Measurements from ENCODE around the gene SGCE.

Gene SGCE

DNA sequence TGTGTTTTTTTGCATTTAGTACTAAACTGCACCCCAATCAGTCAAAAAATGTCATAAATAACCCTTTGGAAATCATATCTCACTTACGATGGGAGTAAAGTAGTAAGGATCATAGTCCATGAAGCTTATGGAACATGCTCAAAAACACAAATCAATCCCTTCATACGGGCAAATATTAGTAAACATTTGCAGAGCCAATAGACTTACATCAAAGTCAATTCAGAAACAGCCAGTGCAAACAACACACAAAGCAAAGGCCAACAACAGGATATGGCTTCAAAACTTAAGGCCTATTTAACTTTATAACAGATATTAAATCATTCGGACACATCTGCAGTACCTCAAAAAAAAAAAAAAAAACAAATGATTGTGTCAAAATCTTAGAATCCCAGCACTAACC, 32.1 kb downstream of the SGCE start (continued):
- TF ChIP-seq, protein P1, sequence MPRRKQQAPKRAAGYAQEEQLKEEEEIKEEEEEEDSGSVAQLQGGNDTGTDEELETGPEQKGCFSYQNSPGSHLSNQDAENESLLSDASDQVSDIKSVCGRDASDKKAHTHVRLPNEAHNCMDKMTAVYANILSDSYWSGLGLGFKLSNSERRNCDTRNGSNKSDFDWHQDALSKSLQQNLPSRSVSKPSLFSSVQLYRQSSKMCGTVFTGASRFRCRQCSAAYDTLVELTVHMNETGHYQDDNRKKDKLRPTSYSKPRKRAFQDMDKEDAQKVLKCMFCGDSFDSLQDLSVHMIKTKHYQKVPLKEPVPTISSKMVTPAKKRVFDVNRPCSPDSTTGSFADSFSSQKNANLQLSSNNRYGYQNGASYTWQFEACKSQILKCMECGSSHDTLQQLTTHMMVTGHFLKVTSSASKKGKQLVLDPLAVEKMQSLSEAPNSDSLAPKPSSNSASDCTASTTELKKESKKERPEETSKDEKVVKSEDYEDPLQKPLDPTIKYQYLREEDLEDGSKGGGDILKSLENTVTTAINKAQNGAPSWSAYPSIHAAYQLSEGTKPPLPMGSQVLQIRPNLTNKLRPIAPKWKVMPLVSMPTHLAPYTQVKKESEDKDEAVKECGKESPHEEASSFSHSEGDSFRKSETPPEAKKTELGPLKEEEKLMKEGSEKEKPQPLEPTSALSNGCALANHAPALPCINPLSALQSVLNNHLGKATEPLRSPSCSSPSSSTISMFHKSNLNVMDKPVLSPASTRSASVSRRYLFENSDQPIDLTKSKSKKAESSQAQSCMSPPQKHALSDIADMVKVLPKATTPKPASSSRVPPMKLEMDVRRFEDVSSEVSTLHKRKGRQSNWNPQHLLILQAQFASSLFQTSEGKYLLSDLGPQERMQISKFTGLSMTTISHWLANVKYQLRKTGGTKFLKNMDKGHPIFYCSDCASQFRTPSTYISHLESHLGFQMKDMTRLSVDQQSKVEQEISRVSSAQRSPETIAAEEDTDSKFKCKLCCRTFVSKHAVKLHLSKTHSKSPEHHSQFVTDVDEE (CRISPR knock-in tag; IDR thresholded peaks at IDR 0.05): no peak

- no peak for TF ChIP-seq ZNF8 (CRISPR knock-in tag; IDR thresholded peaks at IDR 0.05)
- TF ChIP-seq BACH2 (CRISPR knock-in tag; IDR thresholded peaks at IDR 0.05; ENCODE audit: borderline replicate concordance): no peak
- TF ChIP-seq, protein P2, sequence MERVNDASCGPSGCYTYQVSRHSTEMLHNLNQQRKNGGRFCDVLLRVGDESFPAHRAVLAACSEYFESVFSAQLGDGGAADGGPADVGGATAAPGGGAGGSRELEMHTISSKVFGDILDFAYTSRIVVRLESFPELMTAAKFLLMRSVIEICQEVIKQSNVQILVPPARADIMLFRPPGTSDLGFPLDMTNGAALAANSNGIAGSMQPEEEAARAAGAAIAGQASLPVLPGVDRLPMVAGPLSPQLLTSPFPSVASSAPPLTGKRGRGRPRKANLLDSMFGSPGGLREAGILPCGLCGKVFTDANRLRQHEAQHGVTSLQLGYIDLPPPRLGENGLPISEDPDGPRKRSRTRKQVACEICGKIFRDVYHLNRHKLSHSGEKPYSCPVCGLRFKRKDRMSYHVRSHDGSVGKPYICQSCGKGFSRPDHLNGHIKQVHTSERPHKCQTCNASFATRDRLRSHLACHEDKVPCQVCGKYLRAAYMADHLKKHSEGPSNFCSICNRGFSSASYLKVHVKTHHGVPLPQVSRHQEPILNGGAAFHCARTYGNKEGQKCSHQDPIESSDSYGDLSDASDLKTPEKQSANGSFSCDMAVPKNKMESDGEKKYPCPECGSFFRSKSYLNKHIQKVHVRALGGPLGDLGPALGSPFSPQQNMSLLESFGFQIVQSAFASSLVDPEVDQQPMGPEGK (CRISPR knock-in tag; IDR thresholded peaks at IDR 0.05; ENCODE audit: borderline replicate concordance): no peak
- TF ChIP-seq PPARA (CRISPR knock-in tag; IDR thresholded peaks at IDR 0.05; ENCODE audit: borderline replicate concordance): no peak
- no peak for TF ChIP-seq CSDC2 (CRISPR knock-in tag; IDR thresholded peaks at IDR 0.05)
- TF ChIP-seq OSR1 (CRISPR knock-in tag; IDR thresholded peaks at IDR 0.05): no peak
- TF ChIP-seq, protein P3, sequence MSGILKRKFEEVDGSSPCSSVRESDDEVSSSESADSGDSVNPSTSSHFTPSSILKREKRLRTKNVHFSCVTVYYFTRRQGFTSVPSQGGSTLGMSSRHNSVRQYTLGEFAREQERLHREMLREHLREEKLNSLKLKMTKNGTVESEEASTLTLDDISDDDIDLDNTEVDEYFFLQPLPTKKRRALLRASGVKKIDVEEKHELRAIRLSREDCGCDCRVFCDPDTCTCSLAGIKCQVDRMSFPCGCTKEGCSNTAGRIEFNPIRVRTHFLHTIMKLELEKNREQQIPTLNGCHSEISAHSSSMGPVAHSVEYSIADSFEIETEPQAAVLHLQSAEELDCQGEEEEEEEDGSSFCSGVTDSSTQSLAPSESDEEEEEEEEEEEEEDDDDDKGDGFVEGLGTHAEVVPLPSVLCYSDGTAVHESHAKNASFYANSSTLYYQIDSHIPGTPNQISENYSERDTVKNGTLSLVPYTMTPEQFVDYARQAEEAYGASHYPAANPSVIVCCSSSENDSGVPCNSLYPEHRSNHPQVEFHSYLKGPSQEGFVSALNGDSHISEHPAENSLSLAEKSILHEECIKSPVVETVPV (CRISPR knock-in tag; IDR thresholded peaks at IDR 0.05): no peak
- TF ChIP-seq ZC3H10 (CRISPR knock-in tag; IDR thresholded peaks at IDR 0.05): no peak
- no peak for TF ChIP-seq ZFP30 (CRISPR knock-in tag; IDR thresholded peaks at IDR 0.05)
- no peak for TF ChIP-seq SNAI2 (CRISPR knock-in tag; IDR thresholded peaks at IDR 0.05)
- no peak for TF ChIP-seq ISL1 (CRISPR knock-in tag; IDR thresholded peaks at IDR 0.05)
- TF ChIP-seq, protein P1 (CRISPR knock-in tag; IDR thresholded peaks at IDR 0.05): no peak
- peak; percentile 29; the same call in 2 of the 3 replicates for ATAC-seq
Measured at GRCh38 chr7:94621120-94621519, 34.8 kb downstream of the SGCE start.

- ATAC-seq: peak; percentile 100
Measured at GRCh38 chr7:94620703-94621118, 35.2 kb downstream of the SGCE start.

More at GRCh38 chr7:94620703-94621118, 35.2 kb downstream of the SGCE start:
- TF ChIP-seq, protein P2 (CRISPR knock-in tag; IDR thresholded peaks at IDR 0.05; ENCODE audit: borderline replicate concordance): 0 out of 2 replicates have a peak, but pooled peaks have one; percentile 33
- TF ChIP-seq ZNF8 (CRISPR knock-in tag; IDR thresholded peaks at IDR 0.05): no peak; the same call in 1 of the 2 replicates
- peak; percentile 75 for TF ChIP-seq ISL1 (CRISPR knock-in tag; IDR thresholded peaks at IDR 0.05)
- peak; percentile 57; the same call in 1 of the 2 replicates for TF ChIP-seq POU6F1 (CRISPR knock-in tag; IDR thresholded peaks at IDR 0.05; ENCODE audit: borderline replicate concordance, low read depth)
- TF ChIP-seq ZNF70 (CRISPR knock-in tag; IDR thresholded peaks at IDR 0.05): no peak
- 0 out of 2 replicates have a peak, but pooled peaks have one; percentile 77 for TF ChIP-seq SNAI2 (CRISPR knock-in tag; IDR thresholded peaks at IDR 0.05)
- no peak for TF ChIP-seq ZFP30 (CRISPR knock-in tag; IDR thresholded peaks at IDR 0.05)
- TF ChIP-seq, protein P4, sequence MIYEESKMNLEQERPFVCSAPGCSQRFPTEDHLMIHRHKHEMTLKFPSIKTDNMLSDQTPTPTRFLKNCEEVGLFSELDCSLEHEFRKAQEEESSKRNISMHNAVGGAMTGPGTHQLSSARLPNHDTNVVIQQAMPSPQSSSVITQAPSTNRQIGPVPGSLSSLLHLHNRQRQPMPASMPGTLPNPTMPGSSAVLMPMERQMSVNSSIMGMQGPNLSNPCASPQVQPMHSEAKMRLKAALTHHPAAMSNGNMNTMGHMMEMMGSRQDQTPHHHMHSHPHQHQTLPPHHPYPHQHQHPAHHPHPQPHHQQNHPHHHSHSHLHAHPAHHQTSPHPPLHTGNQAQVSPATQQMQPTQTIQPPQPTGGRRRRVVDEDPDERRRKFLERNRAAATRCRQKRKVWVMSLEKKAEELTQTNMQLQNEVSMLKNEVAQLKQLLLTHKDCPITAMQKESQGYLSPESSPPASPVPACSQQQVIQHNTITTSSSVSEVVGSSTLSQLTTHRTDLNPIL (CRISPR knock-in tag; IDR thresholded peaks at IDR 0.05; ENCODE audit: low read depth): no peak
- TF ChIP-seq ZFP3 (CRISPR knock-in tag; IDR thresholded peaks at IDR 0.05): no peak; the same call in 1 of the 2 replicates
- peak; percentile 71; the same call in 1 of the 2 replicates for TF ChIP-seq ZC3H10 (CRISPR knock-in tag; IDR thresholded peaks at IDR 0.05)
- TF ChIP-seq ZNF565 (CRISPR knock-in tag; conservative IDR thresholded peaks at IDR 0.05; ENCODE audit: low read depth): no peak
- no peak for TF ChIP-seq TOX (CRISPR knock-in tag; IDR thresholded peaks at IDR 0.05; ENCODE audit: borderline replicate concordance)
